GM21737 (cell line): Measurements from ENCODE around the gene CALML3.

Experiments used
- ATAC-seq: cut with Tn5 transposase; IDR thresholded peaks from one replicate; pipeline ENCODE4 v1.9.1; 2021; ENCODE audit warnings: mild to moderate bottlenecking, moderate library complexity; ENCODE audit not compliant: unreplicated experiment

Gene CALML3

GRCh38 chr10:5490698-5491464, 33.9 kb upstream of the CALML3 start:
- ATAC-seq: no peak

DNA sequence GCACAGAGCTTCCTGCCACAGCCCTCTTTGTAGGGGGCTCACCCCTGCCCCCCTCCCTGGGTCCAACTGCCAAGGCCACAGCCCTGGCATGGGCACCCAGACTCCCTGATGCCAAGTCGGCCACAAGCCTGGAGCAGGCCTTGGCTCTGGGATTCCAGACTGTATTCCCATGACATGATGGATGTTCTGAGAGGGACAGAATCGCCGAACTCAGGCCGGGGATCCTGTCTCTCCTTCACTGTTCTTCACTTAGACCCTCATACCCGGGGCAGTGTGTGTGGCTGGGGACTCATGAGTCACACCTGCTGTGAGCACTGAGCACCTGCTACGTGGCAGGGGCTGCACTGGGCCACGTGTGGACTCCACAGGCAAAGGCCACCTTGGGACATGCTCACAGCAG, 33.3 kb upstream of the CALML3 start:
- ATAC-seq: no peak

GRCh38 chr10:5492322-5492855, 32.4 kb upstream of the CALML3 start:
- no peak for ATAC-seq

DNA sequence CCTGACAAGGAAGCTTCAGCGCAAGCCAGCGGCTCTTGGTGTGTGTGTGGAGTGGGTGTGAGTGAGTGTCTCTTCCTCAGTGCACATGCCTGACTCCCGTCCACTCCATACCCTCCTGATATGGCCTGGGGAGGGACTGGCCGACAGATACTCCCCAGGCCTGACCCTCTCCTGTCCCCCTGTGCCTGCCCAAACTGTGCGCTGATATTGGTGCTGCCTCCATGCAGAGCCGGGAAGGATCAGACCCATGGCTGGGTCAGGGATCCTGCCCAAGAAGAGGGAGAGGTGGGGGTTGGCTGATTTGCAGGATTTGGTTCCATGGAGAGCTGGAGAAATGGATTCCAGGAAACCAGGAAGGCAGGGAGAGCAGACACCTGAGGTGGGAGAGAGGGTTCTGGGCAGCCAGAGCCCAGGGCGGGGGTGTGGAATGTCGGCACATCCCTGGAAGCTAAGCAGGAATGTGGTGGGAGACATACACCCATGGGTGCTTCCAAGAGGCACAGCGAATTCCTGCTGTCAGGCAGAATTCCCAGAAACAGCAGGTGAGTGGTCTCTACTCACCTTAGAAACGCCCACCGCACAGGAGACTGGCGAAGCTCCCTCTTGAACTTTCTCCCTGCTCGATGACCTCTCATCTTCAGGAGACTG, 31.7 kb upstream of the CALML3 start:
- no peak for ATAC-seq

DNA sequence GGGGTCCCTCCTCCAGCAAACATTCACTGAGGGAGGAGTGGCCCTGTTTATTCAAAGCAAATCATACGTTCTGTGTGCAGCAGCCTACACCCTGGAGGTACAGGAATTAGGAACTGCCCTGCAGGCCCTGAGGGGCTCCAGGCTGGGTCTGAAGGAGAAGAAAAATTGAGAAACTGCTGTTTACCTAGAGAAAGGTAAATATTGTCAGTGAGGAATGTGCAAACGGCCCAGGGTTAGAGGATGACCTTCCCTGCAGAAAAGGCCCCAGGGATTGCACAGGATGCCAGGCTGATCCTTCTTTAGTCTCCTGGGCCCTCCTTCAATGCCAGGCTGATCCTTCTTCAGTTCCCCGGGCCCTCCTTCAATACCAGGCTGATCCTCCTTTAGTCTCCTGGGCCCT, 31.1 kb upstream of the CALML3 start:
- no peak for ATAC-seq

GRCh38 chr10:5494611-5495010, 30.1 kb upstream of the CALML3 start:
- ATAC-seq: no peak

DNA sequence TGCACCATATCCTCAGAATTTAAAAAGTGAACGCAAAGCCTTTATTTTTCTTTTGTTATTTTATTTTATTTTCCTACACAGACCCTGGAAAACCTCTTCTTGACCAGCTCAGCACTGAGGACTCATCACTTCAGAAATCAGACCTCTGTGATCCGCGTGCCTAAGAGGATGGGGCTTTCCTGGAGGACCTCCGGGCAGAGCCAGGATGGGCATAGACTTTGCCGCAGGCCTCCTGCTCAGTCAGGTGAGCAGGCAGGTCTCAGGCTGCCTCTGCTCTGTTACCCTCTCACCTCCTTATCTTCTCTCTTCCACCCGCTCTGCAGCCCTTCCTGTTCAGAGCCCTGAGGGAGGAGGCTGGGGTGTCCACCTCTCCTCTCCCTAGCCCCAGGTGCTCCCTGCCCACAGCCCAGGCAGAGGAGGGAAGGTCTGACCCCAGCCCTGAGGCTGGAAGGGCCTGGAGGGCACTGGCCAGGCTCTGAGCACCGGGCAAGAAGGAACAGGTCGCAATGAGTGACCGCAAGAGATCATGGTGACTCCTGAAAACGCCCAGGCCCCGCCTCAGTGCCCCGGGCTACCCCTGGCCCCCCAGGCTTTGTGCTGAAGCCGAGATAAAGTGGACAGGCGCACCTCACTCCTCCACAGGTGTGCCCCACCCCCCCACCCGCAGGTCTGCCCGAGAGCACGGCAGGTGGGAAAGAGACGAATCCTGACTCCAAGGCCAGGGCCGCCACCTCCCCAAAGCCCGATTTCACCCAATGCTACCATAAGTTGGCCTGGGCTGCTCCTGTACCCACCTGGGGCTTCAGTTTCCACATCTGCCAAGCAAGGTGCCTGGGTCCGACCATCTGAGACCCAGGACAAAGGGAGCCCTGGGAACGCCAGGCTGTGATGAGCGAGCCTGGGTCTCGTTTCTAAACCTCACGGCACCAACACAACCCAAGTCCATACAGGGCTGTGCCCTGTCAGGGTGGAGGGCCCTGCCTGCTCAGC, 28.2 kb upstream of the CALML3 start:
- ATAC-seq: no peak

DNA sequence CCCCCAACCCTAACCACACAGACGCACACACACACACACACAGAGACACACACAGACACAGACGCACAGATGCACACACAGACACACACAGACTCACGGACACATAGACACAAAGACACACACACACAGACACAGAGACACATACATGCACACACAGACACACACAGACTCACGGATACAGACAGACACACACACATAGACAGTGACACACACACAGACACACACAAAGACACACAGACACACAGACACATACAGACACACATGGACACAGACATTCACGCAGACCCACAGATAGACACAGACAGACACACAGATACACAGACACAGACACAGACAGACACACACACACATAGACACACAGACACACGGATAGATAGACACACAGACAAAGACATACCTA, 27.5 kb upstream of the CALML3 start:
- no peak for ATAC-seq

DNA sequence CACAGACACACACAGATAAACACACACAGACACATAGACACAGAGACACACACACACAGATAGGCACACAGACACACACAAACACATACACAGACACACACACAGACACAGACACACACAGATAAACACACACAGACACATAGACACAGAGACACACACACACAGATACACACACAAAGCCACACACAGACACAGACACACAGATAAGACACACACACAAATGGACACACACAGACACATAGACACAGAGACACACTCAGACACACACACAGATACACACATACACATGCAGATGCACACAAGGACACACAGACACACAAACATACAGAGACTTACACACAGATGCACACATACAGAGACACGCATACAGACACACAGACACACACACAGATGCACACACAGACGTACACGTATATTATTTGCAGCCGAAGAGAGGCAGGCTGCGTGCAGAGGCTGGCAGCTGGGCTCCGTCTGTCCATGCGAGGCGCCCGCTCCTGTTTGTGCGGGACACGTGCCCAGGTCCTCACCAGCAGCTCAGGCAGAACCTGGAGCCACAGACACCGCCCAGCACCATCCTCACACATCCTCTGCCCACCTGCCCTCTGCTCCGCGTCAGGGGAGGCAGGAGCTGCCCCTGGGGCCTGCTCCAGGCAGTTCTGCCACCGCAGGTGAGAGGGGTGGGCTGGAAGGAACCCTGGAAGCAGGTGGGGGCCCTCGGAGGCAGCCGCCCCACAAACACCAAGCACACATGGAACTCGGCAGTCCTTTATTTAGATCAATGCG, 26.6 kb upstream of the CALML3 start:
- no peak for ATAC-seq

- no peak for ATAC-seq
These were observed 25.8 kb upstream of the CALML3 start for GRCh38 chr10:5498791-5499492.

DNA sequence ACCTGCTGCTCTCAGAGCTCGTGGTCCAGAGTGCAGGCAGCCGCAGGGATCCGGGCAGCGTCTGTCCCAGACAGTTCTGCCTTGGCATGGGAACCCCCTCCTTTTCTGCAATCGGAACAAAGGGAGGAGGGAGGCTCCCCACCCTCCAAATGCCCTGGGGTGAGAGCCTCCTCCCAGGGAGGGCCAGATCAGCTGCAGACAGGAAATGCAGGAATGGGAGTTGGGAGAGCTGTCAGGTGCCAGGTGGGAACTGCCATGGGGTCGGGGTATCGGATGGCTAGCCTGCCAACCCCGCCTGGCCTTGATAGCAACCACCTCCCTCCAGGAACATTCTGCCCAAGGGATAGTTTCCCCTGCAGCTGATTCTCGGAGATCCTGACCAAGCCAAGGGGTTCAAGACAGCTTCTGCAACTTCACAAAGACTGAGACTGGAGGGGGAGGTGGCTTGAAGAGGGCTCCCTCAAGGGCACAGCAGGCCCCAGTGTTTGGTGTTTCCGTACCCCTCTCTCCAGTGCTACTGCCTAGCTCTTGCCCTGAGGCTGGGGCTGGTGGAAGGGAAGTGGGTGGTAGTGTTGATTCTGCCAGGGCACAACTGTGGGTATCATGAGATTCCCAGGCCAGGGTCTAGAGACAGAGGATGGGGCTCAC, 25.1 kb upstream of the CALML3 start, which contains the start of gene CALML5:
TSS of gene CALML5 (minus strand) at position 78 of the 648 bp plus-strand sequence. CDS start 132 bp downstream, outside the sequence.
- ATAC-seq: no peak

GRCh38 chr10:5500162-5500670, 24.5 kb upstream of the CALML3 start:
- no peak for ATAC-seq

DNA sequence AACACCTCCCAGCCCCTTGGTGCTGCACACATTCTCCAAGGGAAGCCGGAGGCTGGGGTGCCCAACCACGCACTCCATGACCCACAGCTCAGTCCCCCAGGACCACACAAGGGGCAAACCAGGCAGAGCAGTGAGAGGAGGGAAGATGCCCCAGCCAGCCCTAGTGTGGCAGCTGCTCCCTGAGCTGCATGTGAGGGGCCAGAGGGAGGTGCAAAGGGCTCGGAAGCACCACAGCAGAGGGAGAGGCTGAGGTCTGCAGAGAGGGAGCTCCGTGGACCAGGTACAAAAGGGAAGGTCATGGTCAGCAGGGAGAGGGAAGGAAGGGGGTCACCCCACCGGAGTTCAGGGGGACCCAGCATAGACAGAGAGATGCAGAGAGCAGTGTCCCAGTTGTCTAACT, 23.9 kb upstream of the CALML3 start:
- ATAC-seq: no peak

- ATAC-seq: no peak
These were observed 22.7 kb upstream of the CALML3 start for GRCh38 chr10:5502061-5502521.

GRCh38 chr10:5502571-5503476, 21.9 kb upstream of the CALML3 start:
- ATAC-seq: no peak

DNA sequence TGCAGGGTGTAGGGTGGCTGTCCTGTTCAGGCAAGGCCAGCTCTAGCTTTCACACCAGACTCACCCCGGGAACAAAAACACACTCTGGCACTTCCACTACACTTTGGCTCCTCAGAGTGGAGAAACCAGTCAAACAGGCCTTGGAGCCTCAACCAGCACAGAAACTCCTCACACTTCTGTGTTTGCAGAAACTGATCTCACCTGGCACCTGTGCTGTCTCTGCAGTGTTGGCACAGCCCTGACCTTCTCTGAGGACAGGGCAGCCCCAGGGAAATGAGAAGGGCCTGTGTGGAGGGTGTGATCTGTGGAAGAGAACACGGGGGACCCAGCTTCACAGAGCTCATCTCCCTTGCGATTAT, 21.3 kb upstream of the CALML3 start:
- no peak for ATAC-seq

GRCh38 chr10:5504146-5505072, 20.4 kb upstream of the CALML3 start:
- no peak for ATAC-seq
